CD4-positive, alpha-beta T cell treated with Interleukin-1 beta for 1 hour (primary cell): ENCODE data around the gene PLOD1.
"Not testable (repeated sequence)": the region's sequence is repeated elsewhere in the genome, so short reads cannot be mapped to it uniquely, and the experiment has no call there.

Experiments used
- DNase-seq, 2 donors: peaks; one replicate each; pipeline ENCODE4 v3.0.0-alpha.2; 2020 to 2022

PLOD1 gene

DNA sequence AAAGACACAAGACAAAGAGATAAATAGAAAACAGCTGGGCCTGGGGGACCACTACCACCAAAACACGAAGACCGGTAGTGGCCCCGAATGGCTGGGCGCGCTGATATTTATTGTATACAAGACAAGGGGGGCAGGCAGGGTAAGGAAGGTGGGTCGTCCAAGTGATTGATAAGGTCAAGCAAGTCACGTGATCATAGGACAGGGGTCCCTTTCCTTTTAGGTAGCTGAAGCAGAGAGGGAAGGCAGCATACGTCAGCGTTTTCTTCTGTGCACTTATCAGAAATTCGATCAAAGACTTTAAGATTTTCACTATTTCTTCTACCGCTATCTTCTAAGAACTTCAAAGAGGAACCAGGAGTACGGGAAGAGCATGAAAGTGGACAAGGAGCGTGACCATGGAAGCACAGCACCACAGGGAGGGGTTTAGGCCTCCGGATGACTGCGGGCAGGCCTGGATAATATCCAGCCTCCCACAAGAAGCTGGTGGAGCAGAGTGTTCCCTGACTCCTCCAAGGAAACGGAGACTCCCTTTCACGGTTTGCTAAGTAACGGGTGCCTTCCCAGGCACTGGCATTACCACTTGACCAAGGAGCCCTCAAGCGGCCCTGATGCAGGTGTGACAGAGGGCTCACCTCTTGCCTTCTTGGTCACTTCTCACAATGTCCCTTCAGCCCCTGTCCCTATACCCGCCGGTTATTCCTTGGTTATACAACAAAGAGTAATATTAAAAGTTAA is 21.9 kb upstream of the PLOD1 start:
- DNase-seq = not testable (repeated sequence)

DNA sequence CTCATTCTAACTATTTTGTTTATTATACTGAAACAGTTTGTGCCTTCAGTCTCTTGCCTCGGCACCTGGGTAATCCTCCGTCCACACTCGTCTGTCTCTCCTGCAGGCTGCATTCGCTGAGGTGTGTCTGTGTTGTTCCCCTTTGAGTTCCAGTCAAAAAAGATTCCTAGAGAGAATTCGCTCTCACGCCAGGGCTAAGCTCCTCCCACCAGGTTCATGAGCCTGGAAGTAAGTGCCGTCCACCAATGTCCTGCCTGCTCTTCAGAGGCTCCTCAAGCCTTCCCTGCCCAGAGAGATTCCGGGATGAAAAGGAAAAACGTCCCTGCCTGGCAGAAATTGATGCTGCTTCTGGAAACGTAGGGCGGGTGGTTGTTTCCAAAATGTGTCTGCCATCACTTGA is 21.2 kb upstream of the PLOD1 start:
- DNase-seq = no peak

DNA sequence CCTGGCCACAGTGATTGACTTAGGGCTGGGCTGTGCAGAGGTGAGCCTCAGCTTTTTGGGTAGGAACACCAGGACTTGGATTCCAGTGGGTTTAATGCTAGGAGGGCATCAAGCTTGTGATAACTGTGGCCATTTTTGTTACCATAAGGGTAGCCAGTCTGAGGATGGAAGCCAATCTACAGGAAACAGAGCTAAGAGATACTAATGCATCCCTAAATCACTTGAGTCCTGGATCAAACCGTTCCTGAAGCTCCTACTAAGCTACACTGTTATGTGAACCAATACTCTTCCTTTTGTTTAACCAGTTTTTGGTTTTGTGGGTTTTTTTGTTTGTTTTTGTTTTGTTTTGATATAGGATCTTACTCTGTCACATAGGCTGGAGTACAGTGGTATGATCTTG is 20.5 kb upstream of the PLOD1 start:
- no peak for DNase-seq

DNA sequence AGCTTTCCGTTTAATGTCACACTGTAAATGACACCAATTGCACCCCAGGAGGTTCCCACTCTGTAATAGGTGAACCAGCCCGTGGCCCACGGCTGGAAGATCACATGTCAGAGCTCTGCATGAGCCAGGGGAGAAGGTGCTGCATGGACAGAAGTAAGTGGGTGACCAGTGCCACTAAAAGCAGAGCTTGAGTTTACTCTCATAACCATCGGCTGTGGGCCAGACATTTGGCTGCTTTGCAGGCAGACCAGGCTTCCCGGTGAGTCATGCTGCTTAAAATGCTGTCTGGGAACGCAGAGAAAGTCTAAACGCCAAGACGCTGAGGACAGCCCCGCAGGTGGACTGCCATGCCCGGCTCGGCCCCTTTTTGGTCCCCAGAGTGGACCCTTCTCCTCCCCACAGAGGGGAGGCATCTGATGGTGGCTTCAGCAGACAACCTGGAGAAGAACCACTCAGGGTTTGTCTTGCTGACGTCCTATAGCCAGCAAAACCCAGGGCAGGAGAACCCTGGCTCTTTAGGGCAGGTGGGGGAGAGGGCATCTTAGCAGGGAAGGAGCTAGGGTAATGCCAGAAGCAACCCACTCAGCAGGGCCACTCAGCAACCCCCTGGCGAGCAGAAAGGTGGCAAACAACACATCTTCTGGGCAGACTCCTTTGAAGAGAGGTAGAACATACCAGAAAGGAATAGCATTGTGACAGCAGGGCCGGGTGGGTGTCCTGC is 15.6 kb upstream of the PLOD1 start:
- no peak for DNase-seq

DNA sequence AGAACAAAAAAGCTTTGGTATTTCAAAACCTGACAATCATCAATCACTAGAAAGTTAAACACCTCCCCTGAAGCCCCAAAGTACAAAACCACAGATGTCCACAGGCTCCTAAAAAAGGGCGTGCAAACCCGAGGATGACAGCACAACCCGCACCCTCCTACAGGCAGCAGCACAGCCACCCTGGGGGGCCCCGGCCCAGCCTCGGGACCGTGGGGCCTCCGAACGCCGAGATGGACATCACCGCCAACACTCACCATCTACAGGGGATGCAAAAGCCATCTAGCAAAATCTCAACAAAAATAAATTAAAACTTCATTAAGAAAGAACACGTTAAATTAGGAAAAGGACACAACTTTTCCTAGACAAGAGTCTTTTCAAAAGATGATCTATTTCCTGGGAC is 14.9 kb upstream of the PLOD1 start:
- no peak for DNase-seq

DNA sequence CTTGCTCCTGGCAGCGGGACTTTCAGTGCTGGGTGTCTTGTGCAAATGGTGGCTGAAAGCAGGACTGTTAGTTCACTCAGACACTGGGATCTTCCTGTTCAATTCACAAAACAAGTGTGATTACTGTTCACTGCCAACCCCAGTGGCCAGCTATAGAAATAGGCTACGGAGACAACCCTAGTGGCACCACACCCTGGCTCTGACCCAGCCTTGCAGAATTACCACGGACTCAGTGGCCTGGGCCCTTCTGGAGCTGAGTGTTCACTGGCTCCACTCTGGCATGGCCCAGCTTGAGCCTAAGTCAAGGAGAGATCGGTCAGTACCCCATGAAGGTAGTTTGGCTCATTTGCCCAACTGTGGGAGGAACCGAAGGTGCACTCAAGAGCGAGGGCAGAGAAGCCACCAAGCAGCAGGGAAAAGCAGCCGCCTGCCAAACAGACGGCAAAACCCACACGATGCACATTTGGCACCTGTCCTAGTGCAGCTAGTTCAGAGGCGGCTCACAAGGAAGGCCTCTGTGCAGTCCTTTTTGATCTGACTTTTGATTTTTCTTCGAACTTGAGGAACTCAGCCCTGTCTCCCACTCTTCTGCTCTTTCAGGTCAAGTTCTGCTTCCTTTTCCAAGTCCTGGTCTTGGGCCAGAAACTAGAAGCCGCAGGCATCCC is 14.1 kb upstream of the PLOD1 start:
- DNase-seq = no peak

DNA sequence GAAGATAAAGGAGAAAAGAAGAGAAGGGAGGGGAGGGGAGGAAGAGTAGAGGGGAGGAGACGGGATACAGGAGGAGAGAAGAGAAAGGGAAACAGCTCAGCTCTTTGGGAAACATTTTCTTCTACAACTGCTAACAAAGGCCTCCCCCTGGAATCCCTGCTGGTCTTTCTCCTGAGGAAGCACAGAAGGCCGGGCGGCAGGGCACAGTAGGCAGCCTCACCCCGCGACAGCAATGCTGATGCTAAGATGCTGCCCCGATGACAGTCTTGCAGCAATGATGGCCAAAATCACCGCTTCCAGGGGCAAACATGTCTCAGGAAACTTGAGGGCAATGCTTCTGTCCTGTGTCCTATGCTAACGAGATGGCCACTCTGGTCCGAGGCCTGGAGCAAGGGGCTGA is 13.5 kb upstream of the PLOD1 start:
- no peak for DNase-seq

DNA sequence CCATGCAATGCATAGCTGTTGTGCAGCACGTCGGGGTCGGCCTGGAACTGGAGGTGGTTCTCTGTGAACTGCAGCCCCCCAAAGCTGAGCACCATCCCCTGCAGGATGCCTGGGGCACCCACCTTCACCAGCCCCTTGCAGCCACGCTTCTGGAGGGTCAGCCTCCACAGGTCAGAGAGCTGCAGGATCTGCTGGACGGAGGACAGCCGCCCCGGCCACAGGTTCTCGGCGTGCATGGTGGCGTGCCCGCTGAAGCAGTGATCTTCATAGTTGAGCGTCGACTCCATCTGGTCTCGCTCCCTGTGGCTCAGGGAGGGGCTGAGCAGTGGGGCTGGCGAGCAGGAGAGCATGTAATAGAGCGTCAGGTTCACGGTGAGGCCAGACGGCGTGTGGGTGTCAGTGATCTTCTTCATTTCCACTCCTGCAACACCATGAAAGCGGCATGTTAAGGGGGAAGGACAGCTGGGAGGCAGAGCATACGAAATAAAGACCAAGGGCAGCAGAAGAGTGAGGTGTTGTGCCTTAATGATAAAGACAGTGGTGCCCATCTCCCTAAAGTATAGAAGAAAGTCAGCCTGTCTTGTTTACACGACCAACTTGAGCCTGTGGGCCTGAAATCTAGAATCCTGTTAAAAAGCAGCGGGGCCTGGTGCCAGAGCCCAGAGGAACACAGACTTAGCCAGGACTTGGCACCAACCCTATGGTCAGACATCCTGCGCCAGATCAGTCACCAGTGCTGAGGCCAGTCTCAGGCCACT is 11.3 kb upstream of the PLOD1 start:
- no peak for DNase-seq

DNA sequence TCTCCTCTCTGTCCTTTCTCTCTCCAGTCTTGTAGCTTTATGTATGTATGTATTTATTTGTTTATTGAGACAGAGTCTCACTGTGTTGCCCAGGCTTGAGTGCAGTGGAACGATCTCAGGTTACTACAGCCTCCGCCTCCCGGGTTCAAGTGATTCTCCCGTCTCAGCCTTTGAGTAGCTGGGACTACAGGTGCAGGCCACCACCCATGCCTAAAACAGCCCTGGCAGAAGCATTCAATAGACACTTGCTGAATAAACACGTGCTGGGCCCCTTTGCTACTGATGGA is 10.7 kb upstream of the PLOD1 start:
- no peak for DNase-seq

DNA sequence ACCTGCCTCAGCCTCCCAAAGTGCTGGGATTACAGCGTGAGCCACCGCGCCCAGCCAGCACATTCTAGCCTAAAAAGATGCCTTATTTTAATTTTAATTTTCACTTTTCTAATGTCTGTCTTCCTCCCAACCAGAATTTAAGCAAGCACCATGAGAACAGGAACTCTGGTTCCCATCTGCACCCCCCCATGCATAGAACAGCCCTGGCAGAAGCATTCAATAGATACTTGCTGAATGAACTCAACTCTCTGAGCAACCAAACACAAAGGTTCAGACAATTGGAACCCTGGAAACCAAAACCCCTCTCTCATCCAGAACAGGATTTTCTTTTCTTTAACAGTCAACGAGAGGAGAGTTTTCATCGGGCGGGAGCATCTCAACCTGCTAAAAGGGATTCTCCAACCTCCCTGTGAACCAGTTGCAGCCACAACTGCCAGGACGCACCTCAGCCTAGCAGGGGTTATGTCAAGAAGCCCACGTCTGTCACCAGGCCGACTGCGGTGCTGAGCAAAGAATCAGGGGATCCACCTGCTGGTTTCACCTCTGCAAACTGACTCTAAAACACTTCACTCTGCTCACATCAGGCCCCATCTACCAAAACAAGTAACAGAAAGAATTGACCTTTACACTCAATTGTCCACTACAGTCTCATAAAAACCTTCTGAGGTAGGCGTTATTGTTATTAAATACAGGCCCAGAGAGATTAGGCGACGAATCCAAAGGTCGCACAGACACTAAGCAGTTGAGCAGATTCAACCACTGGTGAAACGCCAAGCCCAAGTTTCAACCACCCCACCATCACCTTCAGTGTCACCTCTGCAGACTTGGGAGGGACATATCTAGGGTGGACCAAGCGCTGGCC is 10.0 kb upstream of the PLOD1 start:
- DNase-seq = no peak

DNA sequence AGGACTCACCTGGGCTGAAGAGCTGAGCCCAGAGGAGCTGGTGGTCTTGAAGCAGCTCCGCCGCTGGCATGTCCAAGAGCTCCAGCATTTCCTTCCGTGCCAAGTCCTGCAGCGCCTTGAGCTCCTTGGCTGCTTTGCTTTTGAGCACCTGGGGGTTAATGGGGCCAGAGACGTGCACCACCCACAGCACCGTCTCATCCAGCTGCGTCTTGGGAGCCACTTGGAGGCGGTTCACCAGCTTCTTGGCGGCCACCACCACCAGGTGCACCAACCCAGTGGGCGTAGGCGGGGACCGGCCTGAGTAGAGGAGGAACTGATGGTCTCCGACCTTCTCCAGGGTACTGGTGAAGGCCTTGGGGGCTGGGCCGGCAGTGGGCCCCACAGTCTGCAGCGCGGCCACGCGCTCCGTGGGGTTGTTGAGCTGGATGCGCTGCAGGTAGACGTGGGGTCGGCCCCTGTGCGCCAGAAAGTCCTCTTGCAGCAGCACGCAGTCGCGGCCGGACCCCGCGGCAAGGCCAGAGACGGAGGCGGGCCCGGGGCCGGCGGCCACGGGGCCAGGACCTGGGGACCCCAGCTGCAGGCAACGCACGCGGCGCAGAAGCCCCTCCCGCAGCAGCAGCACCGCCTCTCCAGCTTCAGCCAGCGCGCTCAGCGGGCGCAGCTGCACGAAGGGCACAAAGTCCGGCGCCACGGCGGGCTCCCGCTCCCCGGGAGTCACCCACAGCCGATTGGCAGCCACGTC is 9.2 kb upstream of the PLOD1 start:
- not testable (repeated sequence) for DNase-seq

DNA sequence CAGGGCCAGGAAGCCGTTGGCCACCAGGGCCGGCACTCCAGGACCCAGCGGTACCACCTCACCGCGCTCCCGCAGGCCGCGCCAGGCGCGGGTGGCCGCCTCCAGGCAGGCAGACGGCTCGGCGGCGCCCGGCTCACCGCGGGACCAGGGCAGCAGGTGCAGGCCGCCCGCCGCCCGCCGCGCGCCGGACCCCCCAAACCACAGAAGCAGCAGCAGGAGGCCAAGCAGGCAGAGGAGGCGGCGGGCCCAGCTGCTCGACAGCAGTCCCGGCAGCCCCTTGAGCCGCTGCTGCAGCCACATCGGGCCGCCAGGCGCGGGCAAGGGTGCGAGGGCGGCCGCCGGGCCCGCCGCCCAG is 8.6 kb upstream of the PLOD1 start:
- DNase-seq = no peak

DNA sequence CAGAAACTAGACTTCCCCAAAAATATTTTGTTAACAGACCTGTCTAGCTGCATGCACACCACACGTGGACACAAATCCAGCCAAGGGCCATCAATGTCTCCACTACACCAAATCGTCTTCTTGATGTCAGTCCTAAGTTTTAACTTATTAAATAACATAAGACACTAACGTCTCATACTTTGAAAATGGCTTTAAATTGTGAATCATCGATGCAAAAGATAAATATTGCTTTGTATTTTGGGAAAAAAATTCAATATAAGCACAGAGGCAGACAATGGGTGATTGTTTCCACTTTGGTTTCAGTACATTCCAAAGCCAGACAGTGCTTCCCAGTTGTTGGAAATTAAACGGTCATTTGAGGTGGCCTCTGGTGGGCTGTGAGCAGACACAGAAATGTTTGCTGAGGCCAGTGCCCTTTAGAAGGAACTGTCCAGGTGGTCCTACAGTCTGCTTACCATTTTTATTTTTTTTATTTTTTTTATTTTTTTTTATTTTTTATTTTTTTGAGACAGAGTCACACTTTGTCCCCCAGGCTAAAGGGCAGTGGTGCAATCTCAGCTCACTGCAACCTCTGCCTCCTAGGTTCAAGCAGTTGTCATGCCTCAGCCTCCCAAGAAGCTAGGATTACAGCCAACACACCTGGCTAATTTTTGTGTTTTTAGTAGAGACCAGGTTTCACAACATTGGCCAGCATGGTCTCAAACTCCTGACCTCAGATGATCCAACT is 6.5 kb upstream of the PLOD1 start:
- DNase-seq = no peak

DNA sequence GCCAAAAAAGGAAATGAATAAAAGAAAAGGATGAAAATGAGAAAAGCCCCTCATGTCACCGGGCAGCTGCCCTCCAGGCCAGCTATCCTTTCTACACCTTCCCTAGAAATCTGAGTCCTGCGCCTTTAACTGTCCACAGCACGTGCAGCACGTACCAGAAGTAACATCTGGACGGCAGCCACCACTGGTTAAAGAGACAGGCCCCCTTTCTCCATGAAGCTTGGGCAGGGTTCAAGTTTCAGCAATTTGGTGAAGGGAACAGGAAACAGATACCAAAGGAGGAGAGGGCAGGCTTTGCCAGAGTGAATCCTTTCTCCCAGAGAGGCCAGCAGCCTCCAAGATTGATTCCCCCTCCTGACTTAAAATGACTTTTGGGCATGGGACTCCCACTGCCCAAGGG is 4.7 kb upstream of the PLOD1 start:
- DNase-seq = no peak

DNA sequence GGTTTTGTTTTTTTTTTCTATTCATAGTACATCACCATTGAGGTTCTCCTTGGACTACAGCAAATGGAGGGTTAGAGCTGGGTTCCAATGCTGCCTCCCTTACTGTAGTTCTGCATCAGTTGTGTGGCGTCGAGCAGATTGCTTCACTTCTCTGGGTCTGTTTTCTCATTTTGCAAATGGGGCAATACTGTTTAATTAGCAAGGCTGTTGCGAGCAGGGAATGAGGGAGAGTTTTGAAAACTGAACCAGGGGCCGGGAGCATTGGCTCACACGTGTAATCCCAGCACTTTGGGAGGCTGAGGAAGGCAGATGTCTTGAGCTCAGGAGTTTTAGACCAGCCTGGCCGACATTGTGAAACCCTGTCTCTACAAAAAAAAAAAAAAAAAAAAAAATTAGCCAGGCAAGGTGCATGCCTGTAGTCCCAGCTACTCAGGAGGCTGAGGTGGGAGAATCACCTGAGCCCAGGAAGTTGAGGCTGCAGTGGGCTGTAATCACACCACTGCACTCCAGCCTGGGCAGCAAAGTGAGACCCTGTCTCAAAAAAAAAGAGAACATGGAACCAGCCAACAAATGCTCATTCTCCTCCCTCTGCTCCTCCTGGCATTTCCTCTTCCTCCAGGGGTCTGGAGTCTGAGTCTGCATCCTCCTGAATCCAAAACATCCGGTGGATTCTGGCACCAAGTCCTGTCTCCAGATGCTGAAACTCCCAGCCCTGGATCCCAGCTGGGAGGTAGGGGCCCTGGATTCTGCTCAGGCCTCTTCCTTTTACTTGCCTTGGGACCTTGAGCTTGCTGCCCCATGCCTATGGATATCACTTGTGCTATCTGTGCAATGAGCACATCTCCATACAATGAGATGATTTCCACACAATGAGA is 3.7 kb upstream of the PLOD1 start:
- no peak for DNase-seq

DNA sequence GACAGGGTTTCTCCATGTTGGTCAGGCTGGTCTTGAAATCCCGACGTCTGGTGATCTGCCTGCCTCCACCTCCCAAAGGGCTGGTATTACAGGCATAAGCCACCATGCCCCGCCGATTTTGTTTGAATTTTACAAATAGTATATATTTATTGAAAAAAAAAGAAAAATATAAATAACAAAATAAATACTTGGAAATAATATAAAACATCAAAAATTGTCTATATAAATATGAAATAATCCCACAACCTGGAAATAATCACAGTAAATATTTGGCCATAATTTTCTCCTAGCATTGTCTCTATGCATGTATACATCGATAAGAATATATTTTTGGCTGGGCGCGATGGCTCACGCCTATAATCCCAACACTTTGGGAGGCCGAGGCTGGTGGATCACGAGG is 2.7 kb upstream of the PLOD1 start:
- no peak for DNase-seq

DNA sequence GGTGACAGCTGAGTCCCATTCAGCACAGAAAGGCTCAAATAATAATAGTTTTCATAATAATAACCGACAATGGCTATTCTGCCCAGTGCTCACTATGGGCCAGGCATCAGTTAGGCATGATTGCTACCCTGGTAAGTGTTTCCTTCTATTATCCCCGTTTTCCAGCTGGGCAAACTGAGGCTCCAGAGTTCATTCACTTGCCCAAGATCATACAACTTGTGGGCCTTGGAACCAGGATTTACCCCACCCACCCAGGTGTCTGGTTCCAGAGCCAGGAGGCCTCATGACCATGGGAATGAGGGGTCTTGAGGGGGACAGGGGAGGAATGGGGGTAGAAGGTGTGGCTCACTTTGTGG is 518 bp downstream of the PLOD1 start:
- DNase-seq = no peak

DNA sequence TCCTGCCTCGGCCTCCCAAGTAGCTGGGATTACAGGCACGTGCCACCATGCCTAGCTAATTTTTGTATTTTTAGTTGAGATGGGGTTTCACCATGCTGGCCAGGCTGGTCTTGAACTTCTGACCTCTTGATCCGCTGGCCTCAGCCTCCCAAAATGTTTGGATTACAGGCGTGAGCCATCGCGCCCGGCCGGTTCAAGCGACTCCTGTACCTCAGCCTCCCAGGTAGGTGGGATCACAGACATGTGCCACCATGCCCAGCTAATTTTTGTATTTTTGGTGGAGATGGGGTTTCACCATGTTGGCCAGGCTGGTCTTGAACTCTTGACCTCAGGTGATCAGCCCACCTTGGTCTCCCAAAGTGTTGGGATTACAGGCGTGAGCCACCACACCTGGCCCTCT is 1.2 kb downstream of the PLOD1 start:
- not testable (repeated sequence) for DNase-seq

DNA sequence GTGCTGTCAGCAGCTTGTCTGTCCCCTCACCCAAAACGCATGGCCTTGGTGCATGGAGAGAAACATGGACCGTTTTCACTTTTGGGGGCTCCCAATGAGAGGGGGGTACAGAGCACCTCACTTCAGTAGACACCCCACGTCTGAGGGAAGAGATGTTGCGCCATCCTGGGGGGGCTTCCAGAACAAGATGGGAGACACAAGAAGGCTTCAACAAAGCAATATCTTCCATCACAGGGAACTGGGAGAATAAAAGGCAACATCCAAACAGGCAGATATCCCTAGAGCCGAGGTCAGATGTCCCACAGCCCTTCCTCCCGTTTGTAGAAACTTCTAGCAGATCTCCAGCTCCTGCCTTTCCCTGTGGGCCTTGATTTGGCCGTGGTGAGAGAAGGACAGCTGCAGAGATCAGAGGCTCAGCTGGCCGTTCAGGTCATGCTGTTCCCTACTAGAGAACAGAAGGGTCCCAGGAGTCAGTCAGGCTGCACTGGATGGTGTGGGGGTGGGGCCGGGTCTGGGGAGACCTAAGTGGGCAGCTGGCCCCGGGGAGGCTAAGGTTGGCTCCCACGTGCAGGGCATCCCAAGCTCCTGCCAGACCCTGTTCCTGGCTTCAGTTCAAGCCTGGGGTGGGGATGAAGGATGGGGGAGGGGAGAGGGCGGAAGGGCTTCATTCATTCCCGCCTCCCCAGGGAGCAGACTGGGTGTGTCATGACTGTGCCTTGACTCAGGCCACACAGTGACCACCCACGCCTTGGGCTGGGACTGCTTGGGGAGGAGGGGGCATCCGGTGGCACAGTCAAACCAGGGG is 4.4 kb downstream of the PLOD1 start:
- DNase-seq = no peak

DNA sequence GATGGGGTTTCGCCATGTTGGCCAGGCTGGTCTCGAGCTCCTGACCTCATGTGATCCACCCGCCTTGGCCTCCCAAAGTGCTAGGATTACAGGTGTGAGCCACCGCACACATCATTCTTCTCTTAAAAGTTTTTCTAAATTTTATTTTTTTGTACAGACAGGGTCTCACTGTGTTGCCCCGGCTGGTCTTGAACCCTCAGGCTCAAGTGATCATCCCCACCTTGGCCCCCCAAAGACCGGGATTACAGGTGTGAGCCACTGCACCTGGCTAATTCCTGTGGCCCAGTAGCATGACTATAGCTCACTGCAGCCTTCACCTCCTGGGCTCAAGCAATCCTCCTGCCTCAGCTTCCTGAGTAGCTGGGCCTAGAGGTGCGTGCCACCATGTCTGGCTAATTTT is 5.3 kb downstream of the PLOD1 start:
- DNase-seq = not testable (repeated sequence)
